ENCODE results near the gene CDH20.

- no peak for TF ChIP-seq CTCF (IDR thresholded peaks at IDR 0.05; ENCODE audit: insufficient read depth, low read length, poor library complexity, severe bottlenecking)
- no peak for TF ChIP-seq EZH2phosphoT487 (conservative IDR thresholded peaks at IDR 0.05; ENCODE audit: low read length)
These were observed 241.4 kb downstream of the CDH20 start for GRCh38 chr18:61574665-61575064.
